NCI-H446 treated with DMSO at 0.1 percent for 48 hours (cell line): ENCODE measurements around the gene ACCSL.

Experiments
- DNase-seq: peaks from one replicate; lab custom pipeline; 2025; lab: John Stamatoyannopoulos, UW

The ACCSL gene

GRCh38 chr11:44018829-44019228, 29.0 kb upstream of the ACCSL start:
- DNase-seq = no peak

GRCh38 chr11:44024977-44025376, 22.8 kb upstream of the ACCSL start:
- DNase-seq = no peak

- DNase-seq = no peak
Observed at GRCh38 chr11:44025727-44026126, 22.1 kb upstream of the ACCSL start.

- DNase-seq = no peak
Observed at GRCh38 chr11:44028401-44028800, 19.4 kb upstream of the ACCSL start.

- DNase-seq = no peak
Observed at GRCh38 chr11:44028816-44029506, 18.8 kb upstream of the ACCSL start.

- DNase-seq = no peak
Observed at GRCh38 chr11:44029507-44029845, 18.3 kb upstream of the ACCSL start.

- no peak for DNase-seq
Observed at GRCh38 chr11:44029977-44030911, 17.5 kb upstream of the ACCSL start.

GRCh38 chr11:44030996-44031395, 16.8 kb upstream of the ACCSL start:
- DNase-seq = no peak

- no peak for DNase-seq
Observed at GRCh38 chr11:44031549-44031948, 16.2 kb upstream of the ACCSL start.

- no peak for DNase-seq
Observed at GRCh38 chr11:44032299-44033085, 15.3 kb upstream of the ACCSL start.

GRCh38 chr11:44033411-44033850, 14.3 kb upstream of the ACCSL start:
- no peak for DNase-seq

- DNase-seq = no peak
Observed at GRCh38 chr11:44033856-44034255, 13.9 kb upstream of the ACCSL start.

GRCh38 chr11:44034639-44035038, 13.1 kb upstream of the ACCSL start:
- no peak for DNase-seq

- DNase-seq = peak; percentile 49
Observed at GRCh38 chr11:44036811-44037657, 10.7 kb upstream of the ACCSL start.

- no peak for DNase-seq
Observed at GRCh38 chr11:44037658-44037998, 10.2 kb upstream of the ACCSL start.

- no peak for DNase-seq
Observed at GRCh38 chr11:44043157-44043556, 4.6 kb upstream of the ACCSL start.

- DNase-seq = no peak
Observed at GRCh38 chr11:44046182-44046581, 1.6 kb upstream of the ACCSL start.

GRCh38 chr11:44047298-44047697, 483 bp upstream of the ACCSL start:
- no peak for DNase-seq

- no peak for DNase-seq
Observed at GRCh38 chr11:44049832-44050231, 2.1 kb downstream of the ACCSL start.

GRCh38 chr11:44051171-44051570, 3.4 kb downstream of the ACCSL start:
- DNase-seq = no peak

- no peak for DNase-seq
Observed at GRCh38 chr11:44057340-44057739, 9.6 kb downstream of the ACCSL start.

- no peak for DNase-seq
Observed at GRCh38 chr11:44058275-44058674, 10.5 kb downstream of the ACCSL start.
